Parathyroid adenoma (tissue), 2 donors: Measurements from ENCODE around the gene WNT7A.

Experiments used
- H2AFZ ChIP-seq: fragments of 300-600 bp; sonication (generic); one replicate; pipeline ENCODE4 v1.7.0; 2017; ENCODE audit warnings: antibody characterized with exemption, mild to moderate bottlenecking
- H3K27ac ChIP-seq: fragments of 300-600 bp; sonication (generic); one replicate; pipeline ENCODE4 v1.7.0; 2017
- H3K27me3 ChIP-seq: fragments of 300-600 bp; sonication (generic); one replicate; pipeline ENCODE4 v1.7.0; 2017; ENCODE audit warnings: low read length; ENCODE audit not compliant: control insufficient read depth, insufficient read depth
- H3K36me3 ChIP-seq: fragments of 300-600 bp; sonication (generic); one replicate; pipeline ENCODE4 v1.7.0; 2017; ENCODE audit warnings: low read length; ENCODE audit not compliant: control insufficient read depth, insufficient read depth
- H3K4me1 ChIP-seq: fragments of 300-600 bp; sonication (generic); one replicate; pipeline ENCODE4 v1.7.0; 2017; ENCODE audit warnings: control low read depth
- H3K4me2 ChIP-seq: fragments of 300-600 bp; sonication (generic); one replicate; pipeline ENCODE4 v1.7.0; 2017; ENCODE audit warnings: low read length
- H3K4me3 ChIP-seq: fragments of 300-600 bp; sonication (generic); one replicate; pipeline ENCODE4 v1.7.0; 2017; ENCODE audit warnings: low read depth, low read length
- H3K79me2 ChIP-seq: fragments of 300-600 bp; sonication (generic); one replicate; pipeline ENCODE4 v1.7.0; 2017; ENCODE audit warnings: control low read depth
- H3K9ac ChIP-seq: fragments of 300-600 bp; sonication (generic); one replicate; pipeline ENCODE4 v1.7.0; 2017; ENCODE audit warnings: mild to moderate bottlenecking
- H3K9me3 ChIP-seq: fragments of 300-600 bp; sonication (generic); one replicate; pipeline ENCODE4 v1.7.0; 2017; ENCODE audit warnings: low read length; ENCODE audit not compliant: control insufficient read depth
- CTCF ChIP-seq: fragments of 300-600 bp; sonication (generic); IDR thresholded peaks from one replicate; pipeline ENCODE4 v1.7.0; 2017; ENCODE audit warnings: antibody characterized with exemption, mild to moderate bottlenecking
- donor health status: primary hyperparathyroidism.

WNT7A gene

GRCh38 chr3:13842226-13842625 is 37.6 kb downstream of the WNT7A start:
- Histone ChIP-seq H3K9me3 (no peaks in the 10 kb centered on the region), H3K4me2 (no peak overlapping the region), H3K36me3 (no peaks in the 10 kb centered on the region), H3K27ac (no peak overlapping the region), H3K4me3 (no peak overlapping the region), H3K9ac (no peak overlapping the region), H2AFZ (no peak overlapping the region), H3K79me2 (no peaks in the 10 kb centered on the region), H3K27me3 (no peaks in the 10 kb centered on the region), H3K4me1 (no peaks in the 10 kb centered on the region)
- no peak for TF ChIP-seq CTCF

- H3K27me3 ChIP-seq: no peaks in the 10 kb centered on the region
- no peak overlapping the region for H3K9ac ChIP-seq
- TF ChIP-seq CTCF: no peak
- no peak overlapping the region for H2AFZ ChIP-seq
- no peaks in the 10 kb centered on the region for H3K4me1 ChIP-seq
- H3K4me3 ChIP-seq: no peak overlapping the region
- no peaks in the 10 kb centered on the region for H3K36me3 ChIP-seq
- H3K79me2 ChIP-seq: no peaks in the 10 kb centered on the region
- no peak overlapping the region for H3K27ac ChIP-seq
- no peak overlapping the region for H3K4me2 ChIP-seq
- no peaks in the 10 kb centered on the region for H3K9me3 ChIP-seq
Measured at GRCh38 chr3:13841826-13842225, 38.0 kb downstream of the WNT7A start.

GRCh38 chr3:13841141-13841540 is 38.7 kb downstream of the WNT7A start:
- TF ChIP-seq CTCF: no peak
- Histone ChIP-seq H3K9ac (no peak overlapping the region), H3K4me2 (no peak overlapping the region), H3K36me3 (no peaks in the 10 kb centered on the region), H3K9me3 (no peaks in the 10 kb centered on the region), H3K79me2 (no peaks in the 10 kb centered on the region), H3K27ac (no peak overlapping the region), H2AFZ (no peak overlapping the region), H3K4me1 (no peaks in the 10 kb centered on the region), H3K4me3 (no peak overlapping the region), H3K27me3 (no peaks in the 10 kb centered on the region)

- Histone ChIP-seq H3K27ac (no peak overlapping the region), H3K4me2 (no peak overlapping the region), H3K27me3 (no peaks in the 10 kb centered on the region), H3K9ac (no peak overlapping the region), H3K4me3 (no peak overlapping the region), H3K36me3 (no peaks in the 10 kb centered on the region), H3K4me1 (no peaks in the 10 kb centered on the region), H3K9me3 (no peaks in the 10 kb centered on the region), H2AFZ (no peak overlapping the region), H3K79me2 (no peaks in the 10 kb centered on the region)
- TF ChIP-seq CTCF: no peak
Measured at GRCh38 chr3:13840456-13840855, 39.4 kb downstream of the WNT7A start.

- Histone ChIP-seq H3K9me3 (no peaks in the 10 kb centered on the region), H3K79me2 (no peaks in the 10 kb centered on the region), H3K36me3 (no peaks in the 10 kb centered on the region), H2AFZ (no peak overlapping the region), H3K9ac (no peak overlapping the region), H3K27me3 (no peaks in the 10 kb centered on the region), H3K27ac (no peak overlapping the region), H3K4me3 (no peak overlapping the region), H3K4me2 (no peak overlapping the region), H3K4me1 (no peaks in the 10 kb centered on the region)
- no peak for TF ChIP-seq CTCF
Measured at GRCh38 chr3:13839726-13840340, 40.0 kb downstream of the WNT7A start.
